ENCODE measurements around the gene DNASE1L3. TPM values are rescaled to one million over a fixed set of nuclear protein-coding genes. Genes with fewer than 3 reads are reported as not detected.

The DNASE1L3 gene
- total and polyA plus RNA-seq, 12 donors: 1.2 to 4.6 (median 2.4) TPM

DNA sequence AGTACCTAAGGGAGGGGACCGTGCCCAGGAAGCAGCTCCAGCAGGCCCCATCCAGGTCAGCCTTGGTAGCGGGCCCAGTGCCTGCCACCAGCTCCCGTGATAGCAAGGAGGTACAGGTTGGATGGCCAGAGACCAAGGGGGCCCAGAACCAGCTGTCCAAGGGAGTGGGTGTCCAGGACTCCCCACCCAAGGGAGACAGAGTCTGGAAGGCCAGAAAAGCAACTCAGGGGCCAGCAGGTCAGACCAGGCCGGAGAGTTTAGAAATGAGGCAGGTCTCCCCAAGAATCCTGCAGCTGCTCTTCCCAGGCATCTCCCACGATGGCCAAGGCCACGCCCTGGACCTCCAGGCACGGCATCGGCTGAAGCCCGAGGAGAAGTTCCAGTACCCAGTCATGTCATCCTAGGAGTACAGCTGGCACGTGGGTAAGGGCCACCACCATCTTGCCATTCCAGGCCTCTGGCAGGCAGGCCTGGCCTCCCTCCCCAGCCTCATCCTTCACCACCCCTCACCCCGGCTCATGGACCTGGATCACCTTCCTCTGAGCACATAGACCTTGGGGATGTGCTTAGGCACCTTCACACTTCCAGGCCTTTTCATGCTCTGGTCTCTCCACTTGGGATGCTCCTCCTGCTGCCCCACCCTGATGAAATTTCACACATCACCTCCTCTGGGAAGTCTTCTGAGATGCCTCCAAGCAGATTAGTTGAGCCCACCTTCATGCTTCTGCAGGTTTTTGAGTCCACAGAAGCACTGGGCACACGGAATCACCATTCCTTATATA is 30.5 kb downstream of the DNASE1L3 start:
- Histone ChIP-seq H3K4me1 (peaks cover 12 to 28% (median 20%) of the 10 kb centered on the region in 9 donors), H3K27ac (no peak overlapping the region), H3K9me3 (no peaks in the 10 kb centered on the region), H3K27me3 (peaks cover 0 to 7% (median 0%) of the 10 kb centered on the region in 7 donors), H3K4me3 (no peak overlapping the region), H3K36me3 (no peaks in the 10 kb centered on the region)
- intact Hi-C loops (cut with DNase I): loop anchor here in 7 of 10 donors (10.0 kb wide), 3 partner anchors 55 to 355 kb away; partner anchors contain the start of genes ABHD6 (in 1 of the 7) and ACOX2 (in 1 of the 7)
- TF ChIP-seq, protein P1, sequence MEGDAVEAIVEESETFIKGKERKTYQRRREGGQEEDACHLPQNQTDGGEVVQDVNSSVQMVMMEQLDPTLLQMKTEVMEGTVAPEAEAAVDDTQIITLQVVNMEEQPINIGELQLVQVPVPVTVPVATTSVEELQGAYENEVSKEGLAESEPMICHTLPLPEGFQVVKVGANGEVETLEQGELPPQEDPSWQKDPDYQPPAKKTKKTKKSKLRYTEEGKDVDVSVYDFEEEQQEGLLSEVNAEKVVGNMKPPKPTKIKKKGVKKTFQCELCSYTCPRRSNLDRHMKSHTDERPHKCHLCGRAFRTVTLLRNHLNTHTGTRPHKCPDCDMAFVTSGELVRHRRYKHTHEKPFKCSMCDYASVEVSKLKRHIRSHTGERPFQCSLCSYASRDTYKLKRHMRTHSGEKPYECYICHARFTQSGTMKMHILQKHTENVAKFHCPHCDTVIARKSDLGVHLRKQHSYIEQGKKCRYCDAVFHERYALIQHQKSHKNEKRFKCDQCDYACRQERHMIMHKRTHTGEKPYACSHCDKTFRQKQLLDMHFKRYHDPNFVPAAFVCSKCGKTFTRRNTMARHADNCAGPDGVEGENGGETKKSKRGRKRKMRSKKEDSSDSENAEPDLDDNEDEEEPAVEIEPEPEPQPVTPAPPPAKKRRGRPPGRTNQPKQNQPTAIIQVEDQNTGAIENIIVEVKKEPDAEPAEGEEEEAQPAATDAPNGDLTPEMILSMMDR (IDR thresholded peaks at IDR 0.05): no peak
- DNase-seq (no peak), ATAC-seq (no peak)
- 89 to 92% methylated on average over 12 of the region's 12 CpGs for whole genome bisulfite sequencing, 2 donors

DNA sequence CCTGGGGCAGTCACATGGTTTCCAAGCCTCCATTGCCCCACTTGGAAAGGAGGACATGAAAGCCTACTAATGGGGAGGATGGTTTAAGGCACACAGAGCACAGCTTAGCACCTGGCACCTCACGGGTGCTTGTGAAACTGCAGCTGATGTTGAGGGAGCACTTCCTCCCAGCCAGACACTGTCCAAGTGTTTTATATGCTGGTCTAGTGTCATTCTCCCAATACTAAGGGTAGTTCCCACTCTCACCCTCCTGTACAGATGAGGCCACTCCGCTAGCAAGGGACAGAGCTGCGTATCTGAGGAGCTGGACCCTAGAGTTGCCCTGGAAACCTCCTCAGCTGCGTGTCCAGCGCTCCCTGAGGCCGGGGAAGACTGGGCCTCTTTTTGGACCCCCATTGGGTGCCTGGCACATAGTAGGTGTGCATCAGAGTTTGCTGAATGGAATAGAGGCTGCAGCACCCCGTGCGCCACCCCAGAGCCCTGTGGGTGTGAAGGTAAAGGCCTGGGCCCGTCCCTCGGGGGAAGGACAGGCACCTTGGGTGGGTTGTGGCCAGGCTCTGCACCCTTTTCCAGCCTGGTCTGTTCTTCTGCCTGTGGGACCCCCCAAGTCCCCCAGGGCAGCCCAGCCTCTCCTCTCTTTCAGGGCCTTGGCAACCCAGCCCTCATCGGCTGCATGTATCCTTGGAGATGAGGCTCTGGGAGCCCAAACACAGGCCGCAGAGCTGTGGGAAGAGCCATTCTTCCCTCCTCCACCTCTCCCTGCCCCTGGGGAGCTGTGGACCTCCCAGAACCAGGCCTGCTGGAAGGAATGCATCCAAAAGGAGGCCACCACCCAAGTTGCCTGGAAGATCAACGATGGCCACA is 31.3 kb downstream of the DNASE1L3 start:
- TF ChIP-seq, protein P1 (IDR thresholded peaks at IDR 0.05): no peak
- intact Hi-C loops (cut with DNase I): loop anchor here in 8 of 10 donors (5.0 to 10.0 kb wide), 5 partner anchors 55 to 355 kb away; partner anchors contain the start of genes FLNB (in 2 of the 8), ABHD6 (in 1 of the 8) and ACOX2 (in 1 of the 8)
- 85 to 88% methylated on average over 13 of the region's 13 CpGs for WGBS, 2 donors
- Histone ChIP-seq H3K4me1 (peaks cover 14 to 37% (median 28%) of the 10 kb centered on the region in 9 donors), H3K27ac (no peak overlapping the region), H3K4me3 (no peak overlapping the region), H3K9me3 (no peaks in the 10 kb centered on the region), H3K27me3 (peaks cover 0 to 7% (median 0%) of the 10 kb centered on the region in 7 donors), H3K36me3 (no peaks in the 10 kb centered on the region)
- DNase-seq: no peak
- ATAC-seq: no peak

DNA sequence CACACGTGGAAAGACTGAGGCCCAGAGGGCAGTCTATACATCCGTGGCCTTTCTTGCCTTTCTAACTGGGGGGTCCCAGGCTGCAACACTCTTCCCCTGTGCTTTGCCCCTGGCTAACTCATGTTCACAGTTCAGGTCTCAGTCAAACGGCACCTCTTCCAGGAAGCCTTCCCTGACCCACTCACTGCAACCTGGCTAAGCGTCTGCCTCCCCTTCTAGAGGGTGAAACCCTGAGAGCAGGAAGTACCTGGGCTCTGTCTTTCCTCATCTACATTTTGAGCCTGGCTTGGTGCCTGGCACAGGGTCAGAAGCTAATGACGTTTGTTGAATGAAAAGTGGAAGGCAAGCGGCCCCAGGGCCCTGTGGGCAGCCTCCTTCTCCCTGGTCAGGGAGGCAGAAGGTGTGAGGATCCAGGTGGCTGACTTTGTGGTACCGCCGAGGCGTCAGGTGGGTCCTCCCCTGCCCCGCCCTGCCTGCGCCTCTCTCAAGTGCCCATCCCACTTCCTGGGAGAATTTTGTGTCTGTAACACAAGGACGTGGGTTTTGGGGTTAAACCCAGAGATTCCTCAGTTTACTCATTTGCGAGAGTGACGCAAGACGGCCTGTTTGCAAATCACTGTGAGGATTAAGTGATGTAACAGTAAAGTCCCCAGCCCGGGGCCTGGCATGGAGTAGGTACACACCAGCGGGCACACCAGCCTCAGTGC is 32.1 kb downstream of the DNASE1L3 start:
- intact Hi-C loops (cut with DNase I): loop anchor here in 3 of 10 donors (5.0 kb wide), 2 partner anchors 171 to 239 kb away; partner anchors contain the start of gene FLNB (in 2 of the 3)
- Histone ChIP-seq H3K27ac (no peak overlapping the region), H3K4me1 (peaks cover 14 to 44% (median 36%) of the 10 kb centered on the region in 9 donors)

More for the DNA sequence above, 32.1 kb downstream of the DNASE1L3 start:
- ATAC-seq: no peak
- H3K4me3 ChIP-seq: peak overlapping the region in 1 of 10 donors; percentile 54
- H3K9me3 ChIP-seq: no peaks in the 10 kb centered on the region
- peaks cover 0 to 7% (median 0%) of the 10 kb centered on the region in 7 donors for H3K27me3 ChIP-seq
- DNase-seq: no peak
- H3K36me3 ChIP-seq: no peaks in the 10 kb centered on the region
- WGBS, 2 donors: 82 to 84% methylated on average over 17 of the region's 17 CpGs
- TF ChIP-seq, protein P1 (IDR thresholded peaks at IDR 0.05): no peak

Data from heart right ventricle (tissue), 16 donors.